ENCODE measurements around the gene MYOT. TPM values are rescaled to one million over a fixed set of nuclear protein-coding genes. Genes with fewer than 3 reads are reported as not detected.

MYOT gene
- total and polyA plus RNA-seq, 10 of the 15 experiments (the other 5 are each of a cell fraction or from before 2014, with no cell fraction given), result 0.15 to 1.5 (median 0.53) TPM; not detected in 5

DNA sequence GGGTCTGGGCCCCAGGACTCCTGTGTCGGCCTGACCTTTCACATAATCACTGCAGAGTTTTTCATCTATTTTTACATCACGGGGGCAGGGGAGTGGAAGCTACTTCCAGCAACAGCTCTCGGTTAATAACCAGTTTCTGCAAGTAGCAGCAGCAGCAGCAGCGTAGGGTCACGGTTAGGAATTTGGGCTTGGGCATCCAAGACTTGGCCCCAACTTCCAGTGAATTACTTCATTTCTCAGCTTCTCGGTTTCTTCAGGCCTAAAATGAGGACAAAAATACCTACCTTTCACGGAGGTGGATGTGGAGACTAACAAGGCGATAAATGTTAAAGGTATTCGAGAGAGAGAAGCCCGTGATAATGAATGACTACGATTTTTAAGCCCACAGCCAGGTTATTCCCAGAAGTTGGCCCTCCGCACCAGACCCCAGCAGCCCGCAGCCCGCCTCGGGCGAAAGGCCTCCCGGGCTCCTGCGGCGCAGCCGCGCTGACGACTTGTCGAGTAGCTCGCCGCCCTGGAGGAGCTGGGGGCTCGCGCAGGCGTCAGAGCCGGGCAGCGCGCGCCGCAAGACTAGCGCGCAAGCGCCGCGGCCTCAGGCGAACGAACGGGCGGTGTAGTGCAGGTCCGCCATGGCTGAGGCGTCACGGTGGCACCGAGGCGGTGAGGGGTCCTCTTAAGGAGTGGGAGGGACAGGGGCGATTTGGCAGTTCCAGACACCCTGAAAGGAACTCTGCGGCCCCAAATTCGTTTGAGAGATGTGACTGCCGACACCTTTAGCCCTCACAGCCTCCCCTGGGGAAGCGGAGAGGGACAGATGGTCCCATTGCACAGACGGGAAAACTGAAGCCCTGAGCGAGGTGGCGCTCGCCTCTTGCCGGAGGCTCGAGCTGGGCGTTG, 21.5 kb downstream of the MYOT start, which contains the start of gene PKD2L2 (continued):
- TF ChIP-seq POU2F2 (IDR thresholded peaks at IDR 0.05; ENCODE audit: borderline replicate concordance, low read depth, low read length) (peak; percentile 63; the same call in 1 of the 3 replicates), EZH2 (IDR thresholded peaks at IDR 0.05; ENCODE audit: borderline replicate concordance, control insufficient read depth, low read depth, low read length) (no peak), ZNF592 (IDR thresholded peaks at IDR 0.05) (0 out of 2 replicates have a peak, but pooled peaks have one; percentile 46), ZNF687 (IDR thresholded peaks at IDR 0.05) (peak; percentile 77), TBL1XR1 (IDR thresholded peaks at IDR 0.05; ENCODE audit: low read depth, low read length) (no peak), SPI1 (IDR thresholded peaks at IDR 0.05; ENCODE audit: borderline replicate concordance, insufficient read depth, low read depth, low read length) (no peak), NKRF (conservative IDR thresholded peaks at IDR 0.05) (peak; percentile 63), RELA (IDR thresholded peaks at IDR 0.05; ENCODE audit: borderline replicate concordance, partially characterized antibody) (no peak), GABPA (IDR thresholded peaks at IDR 0.05; ENCODE audit: low read depth) (no peak), ZNF274 (IDR thresholded peaks at IDR 0.05; ENCODE audit: insufficient read depth, insufficient read length) (no peak), SMC3 (IDR thresholded peaks at IDR 0.05; ENCODE audit: borderline replicate concordance, low read length) (no peak), ZNF622 (IDR thresholded peaks at IDR 0.05) (no peak), KLF5 (IDR thresholded peaks at IDR 0.05; ENCODE audit: partially characterized antibody) (peak; percentile 35), ATF2 (IDR thresholded peaks at IDR 0.05; ENCODE audit: low read length) (no peak), IRF4 (IDR thresholded peaks at IDR 0.05; ENCODE audit: low read depth, low read length) (no peak)
- TF ChIP-seq, protein P1, sequence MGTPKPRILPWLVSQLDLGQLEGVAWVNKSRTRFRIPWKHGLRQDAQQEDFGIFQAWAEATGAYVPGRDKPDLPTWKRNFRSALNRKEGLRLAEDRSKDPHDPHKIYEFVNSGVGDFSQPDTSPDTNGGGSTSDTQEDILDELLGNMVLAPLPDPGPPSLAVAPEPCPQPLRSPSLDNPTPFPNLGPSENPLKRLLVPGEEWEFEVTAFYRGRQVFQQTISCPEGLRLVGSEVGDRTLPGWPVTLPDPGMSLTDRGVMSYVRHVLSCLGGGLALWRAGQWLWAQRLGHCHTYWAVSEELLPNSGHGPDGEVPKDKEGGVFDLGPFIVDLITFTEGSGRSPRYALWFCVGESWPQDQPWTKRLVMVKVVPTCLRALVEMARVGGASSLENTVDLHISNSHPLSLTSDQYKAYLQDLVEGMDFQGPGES (IDR thresholded peaks at IDR 0.05), result no peak
